NCI-H526 (cell line): Measurements from ENCODE around the gene ANXA9.

ENCODE experiments used
- DNase-seq, 2 experiments: peaks; one replicate each; lab custom pipeline; 2025; lab: John Stamatoyannopoulos, UW

The ANXA9 gene

DNA sequence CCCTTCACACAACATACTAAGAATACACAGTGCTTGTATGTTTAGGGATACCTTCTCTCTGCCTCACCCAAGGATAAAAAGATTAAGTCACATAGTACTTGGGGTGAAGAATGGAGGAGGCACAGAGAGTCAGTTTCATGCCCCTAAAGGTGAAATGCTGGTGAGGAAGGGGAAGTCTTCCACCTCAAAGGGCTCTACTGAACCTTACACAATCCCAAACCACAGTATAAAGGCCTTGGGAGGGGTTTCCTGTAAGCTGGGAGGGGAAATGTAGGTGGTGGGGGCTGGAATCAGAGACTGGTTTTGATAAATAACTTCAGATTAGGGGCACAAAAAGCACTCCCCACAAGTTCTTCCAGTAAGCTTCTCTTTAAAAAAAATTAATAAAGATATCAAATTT is 21.1 kb downstream of the ANXA9 start:
- DNase-seq, result no peak

DNA sequence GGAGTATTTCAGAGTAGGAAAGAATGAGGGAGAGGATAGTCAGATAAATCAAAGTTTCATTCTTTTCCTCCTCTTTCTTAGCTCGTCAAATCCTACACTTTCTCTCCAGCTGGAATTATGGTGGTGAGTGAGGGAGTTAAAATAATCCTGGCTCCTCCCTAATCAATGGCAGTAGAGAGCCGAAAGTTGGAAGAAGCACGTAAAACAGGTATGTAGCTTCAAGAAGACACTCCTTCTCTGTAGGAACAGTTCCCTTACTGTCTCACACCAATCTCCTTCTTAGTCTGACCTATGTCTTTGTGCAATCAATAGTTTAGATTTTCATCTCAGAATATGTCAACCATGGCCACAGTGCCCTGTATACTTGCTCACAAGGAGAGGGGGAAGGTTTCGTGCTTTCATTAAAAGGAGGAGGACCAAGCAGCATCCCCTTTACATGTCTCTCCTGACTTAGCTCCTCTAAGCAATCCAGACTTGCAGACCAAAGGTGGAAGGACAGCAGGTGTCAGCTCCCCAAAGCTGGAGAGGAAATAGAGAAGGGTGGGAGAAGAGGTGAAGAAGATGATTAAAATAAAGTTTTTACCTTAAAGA is 23.7 kb downstream of the ANXA9 start:
- DNase-seq, result peak; percentile 71 to 77

DNA sequence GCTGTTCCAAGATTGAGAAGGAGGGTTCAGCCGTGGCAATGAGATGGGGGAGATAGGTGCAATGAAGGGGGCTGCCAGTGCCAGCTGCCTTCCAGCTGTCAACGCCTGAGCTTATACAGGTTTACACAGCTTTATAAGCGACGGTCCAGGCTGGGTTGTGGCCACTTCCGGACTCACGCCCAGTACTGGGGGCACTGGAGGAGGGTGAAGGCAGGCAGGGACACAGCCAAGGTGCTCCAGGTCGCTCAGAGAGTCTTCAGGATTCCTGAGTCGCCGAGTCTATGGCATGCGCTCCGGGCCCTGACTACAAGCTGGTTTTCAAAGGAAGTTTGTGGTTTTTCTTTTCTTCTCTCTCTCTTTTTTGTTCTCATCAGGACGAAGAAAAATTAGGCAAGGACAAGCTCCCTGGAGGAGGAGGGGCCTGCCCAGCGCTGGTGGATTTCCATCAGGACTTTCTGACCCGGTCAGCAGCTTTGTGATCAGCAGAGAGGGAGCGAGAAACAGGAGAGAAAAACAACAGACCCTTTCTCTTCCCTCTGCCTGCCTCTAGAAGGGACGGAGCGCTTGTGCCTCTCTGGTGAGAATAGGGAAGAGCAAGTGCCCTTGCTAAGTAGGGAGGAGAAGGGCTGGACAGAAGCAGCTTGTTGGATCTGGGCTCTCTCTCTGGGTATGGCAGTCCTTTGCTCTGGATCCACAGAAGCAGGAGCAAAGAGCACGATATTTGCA is 24.4 kb downstream of the ANXA9 start, which contains the start of gene MINDY1:
TSS of gene MINDY1 (minus strand) at position 576 of the 726 bp plus-strand sequence. CDS start 4,285 bp downstream, outside the sequence.
- peak; percentile 98 to 99 for DNase-seq

GRCh38 chr1:151007853-151008243 is 25.8 kb downstream of the ANXA9 start:
- DNase-seq, result no peak

DNA sequence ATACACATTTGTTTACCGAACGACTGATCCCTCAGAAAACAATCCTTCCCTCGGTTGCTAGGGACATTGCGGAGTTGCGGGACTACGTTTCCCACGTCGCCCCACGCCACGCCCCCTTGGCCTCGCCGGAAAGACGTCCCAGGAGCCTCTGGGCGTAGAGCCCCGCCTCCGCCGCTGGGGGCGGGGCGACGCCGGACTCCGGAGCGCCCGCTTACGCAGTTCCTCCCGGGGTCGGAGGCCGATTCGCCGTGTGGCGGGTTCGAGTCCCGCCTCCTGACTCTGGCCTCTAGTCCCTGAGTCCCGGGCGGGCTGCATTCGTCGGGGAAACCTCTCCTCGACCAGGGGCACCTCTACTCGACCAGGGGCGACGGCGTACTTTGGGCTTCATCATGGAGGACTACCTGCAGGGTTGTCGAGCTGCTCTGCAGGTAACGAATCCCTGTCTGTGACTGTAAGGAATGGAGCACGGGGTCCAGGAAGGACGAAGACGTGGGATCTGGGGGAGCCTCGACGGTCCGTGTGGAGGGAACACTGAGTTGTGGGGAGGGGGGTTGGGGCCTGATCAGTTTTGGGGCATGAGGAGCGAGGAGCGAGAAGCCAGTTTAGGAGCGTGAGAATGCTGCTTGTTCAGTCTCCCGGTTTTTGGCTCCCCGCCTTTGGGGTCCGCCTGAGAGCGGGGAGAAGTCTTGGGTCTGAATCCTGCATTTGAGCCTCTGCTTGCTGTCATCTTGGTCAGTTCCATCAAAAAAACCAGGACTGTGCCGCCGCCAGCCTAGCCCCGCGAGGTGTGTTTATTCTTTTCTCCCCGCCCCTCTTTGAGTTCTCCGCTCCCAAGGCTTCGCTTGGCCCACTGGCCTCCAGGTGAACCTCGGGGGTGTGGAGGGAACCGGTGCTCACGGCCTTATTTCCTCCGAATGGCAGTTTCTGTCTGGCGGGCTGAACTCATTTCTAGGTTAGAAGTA is 26.4 kb downstream of the ANXA9 start, which contains the start of gene PRUNE1:
TSS of gene PRUNE1 (plus strand) at position 206 of the 962 bp plus-strand sequence. CDS start at position 390, 184 bp downstream.
- DNase-seq, result peak; percentile 98 to 100

GRCh38 chr1:151009206-151009587 is 27.1 kb downstream of the ANXA9 start:
- DNase-seq, result no peak

GRCh38 chr1:151009674-151010345 is 27.7 kb downstream of the ANXA9 start:
- DNase-seq, result no peak

DNA sequence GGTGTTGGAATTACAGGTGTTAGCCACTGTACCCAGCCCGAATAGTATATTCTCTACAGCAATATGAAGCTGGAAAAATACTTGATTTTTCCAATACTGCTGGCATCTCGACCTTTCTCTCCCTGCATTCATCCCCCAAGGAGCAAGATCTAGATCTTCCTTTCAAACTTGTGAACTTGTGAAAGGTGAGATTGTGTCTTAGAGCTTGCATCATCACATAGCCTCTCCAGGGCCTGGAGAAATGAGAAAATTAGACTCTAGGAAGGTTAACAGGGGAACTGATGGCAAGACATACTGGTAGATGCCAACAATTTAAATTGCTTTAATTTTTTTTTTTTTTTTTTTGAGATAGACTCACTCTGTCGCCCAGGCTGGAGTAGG is 28.2 kb downstream of the ANXA9 start:
- no peak for DNase-seq

- DNase-seq, result no peak
Observed at GRCh38 chr1:151011154-151011850, 29.2 kb downstream of the ANXA9 start.

DNA sequence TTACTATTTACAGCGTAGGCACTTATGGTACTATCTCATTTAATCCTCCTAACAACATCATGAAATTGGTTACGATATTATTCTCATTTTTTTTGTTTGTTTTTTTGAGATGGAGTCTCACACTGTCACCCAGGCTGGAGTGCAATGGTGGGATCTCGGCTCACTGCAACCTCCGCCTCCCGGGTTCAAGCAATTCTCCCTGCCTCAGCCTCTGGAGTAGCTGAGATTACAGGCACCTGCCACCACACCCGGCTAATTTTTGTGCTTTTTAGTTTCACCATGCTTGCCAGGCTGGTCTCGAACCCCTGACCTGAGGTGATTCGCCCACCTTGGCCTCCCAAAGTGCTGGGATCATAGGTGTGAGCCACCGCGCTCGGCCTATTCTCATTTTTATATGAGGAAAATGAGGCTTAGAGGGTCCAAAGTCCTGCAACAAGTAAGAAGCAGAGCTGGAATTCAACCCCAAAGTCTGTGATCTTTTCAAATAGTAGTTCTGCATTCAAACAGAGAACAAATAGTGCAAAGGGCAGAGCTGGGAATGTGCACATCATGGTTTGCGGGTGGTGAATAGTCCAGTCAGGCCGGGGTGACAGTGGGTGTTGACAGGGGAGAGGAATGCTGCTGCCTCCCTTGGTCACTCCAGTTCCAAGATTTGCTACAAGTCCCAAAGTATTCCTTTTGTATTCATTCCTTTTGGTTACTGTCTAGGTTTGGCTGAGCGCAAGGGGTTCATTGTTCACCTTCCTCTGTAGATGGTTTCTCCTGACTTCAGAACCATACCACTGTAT is 30.8 kb downstream of the ANXA9 start:
- no peak for DNase-seq

GRCh38 chr1:151013518-151013917 is 31.4 kb downstream of the ANXA9 start:
- DNase-seq, result no peak

GRCh38 chr1:151024540-151025146 is 42.6 kb downstream of the ANXA9 start:
- DNase-seq, result peak; percentile 79 to 93

DNA sequence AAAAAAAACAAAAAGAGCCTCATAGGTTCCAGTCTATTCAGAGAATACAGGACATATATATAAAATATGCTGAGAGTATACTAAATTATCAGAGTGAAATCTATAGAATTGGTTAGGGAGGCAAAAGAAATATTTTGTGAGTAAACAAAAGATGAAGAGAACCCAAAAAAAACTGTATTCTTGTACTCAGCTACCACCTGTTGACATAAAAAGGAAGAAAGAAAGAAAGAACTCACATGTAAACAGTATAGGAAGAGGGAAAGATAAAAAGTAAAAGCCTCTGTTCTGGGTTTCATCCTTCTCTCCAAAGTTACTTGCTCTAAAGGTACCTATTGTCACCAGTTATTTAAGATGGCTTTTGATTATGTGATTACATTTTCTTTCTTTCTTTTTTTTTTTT is 44.4 kb downstream of the ANXA9 start:
- no peak for DNase-seq

- DNase-seq, result no peak
Observed at GRCh38 chr1:151032164-151032563, 50.1 kb downstream of the ANXA9 start.

DNA sequence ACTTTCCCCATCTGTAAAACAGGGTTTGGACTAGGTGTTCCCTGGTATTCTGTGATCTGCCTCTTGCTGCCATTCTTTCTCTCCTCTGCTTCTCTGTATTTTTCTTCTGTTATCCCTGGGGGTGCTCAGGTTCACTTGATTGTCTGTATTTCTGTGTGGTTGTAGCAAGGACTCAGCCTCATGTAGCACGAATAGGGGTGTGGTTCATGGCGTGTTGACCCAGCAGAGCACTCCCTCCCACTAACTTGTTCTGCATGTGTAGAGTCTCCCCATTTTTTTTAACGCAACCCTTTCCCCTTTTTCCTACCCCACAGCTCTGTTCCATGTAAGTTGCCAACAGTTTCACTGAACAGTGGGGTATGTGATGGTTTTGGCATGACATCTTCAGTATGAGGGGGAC is 53.1 kb downstream of the ANXA9 start:
- DNase-seq, result no peak

DNA sequence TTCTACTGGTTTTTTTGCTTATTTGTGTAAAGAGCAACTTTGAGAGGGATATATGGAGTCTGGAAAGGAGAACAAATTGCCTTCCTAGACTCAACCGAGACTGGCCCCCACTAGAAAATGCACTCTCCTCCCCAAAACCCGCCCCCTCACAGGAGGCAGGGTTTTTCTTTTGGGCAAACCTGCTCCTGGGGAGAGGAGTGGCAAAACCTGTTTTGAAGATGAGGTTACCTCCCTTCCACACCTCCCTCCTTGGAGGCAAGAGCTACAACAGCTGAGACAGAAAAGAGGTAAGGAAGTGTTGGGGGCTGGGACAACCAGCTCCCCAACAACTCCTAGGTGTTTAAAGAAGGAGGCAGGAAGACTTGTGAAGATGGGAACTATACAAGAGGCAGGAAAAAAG is 54.3 kb downstream of the ANXA9 start, which contains the start of gene BNIPL:
TSS of gene BNIPL (plus strand) at position 231 of the 400 bp plus-strand sequence. CDS start at position 371, 140 bp downstream.
- DNase-seq, result no peak

- no peak for DNase-seq
Observed at GRCh38 chr1:151037032-151037431, 54.9 kb downstream of the ANXA9 start.

- no peak for DNase-seq
Observed at GRCh38 chr1:151039521-151039920, 57.4 kb downstream of the ANXA9 start.

DNA sequence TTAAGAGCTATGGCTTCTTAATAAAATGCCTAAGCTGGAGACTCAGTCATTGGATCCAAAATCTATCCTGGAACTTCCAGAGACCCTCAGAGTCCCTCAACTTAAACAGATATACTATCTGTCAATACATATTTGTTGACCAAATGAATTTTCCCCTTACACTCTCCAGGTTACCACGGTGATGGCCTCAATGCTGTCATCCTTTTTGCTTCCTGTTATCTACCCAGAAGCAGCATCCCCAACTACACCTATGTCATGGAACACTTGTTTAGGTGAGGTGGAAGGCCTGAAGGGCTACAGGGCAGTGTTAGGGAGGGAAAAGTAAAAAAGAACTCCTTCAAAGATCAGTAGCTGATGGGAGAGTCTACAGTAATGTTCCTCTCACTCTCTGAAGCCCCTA is 61.1 kb downstream of the ANXA9 start:
- DNase-seq, result no peak
